GM10847 (cell line): ENCODE results near the gene DCXR.

Experiments
- POLR2A ChIP-seq: IDR thresholded peaks from 2 replicates; pipeline ENCODE4 v1.6.1; 2011; ENCODE audit not compliant: insufficient read length; ENCODE audit errors: extremely low read depth

The DCXR gene

GRCh38 chr17:82039695-82040299 is 2.3 kb upstream of the DCXR start:
- no peak for TF ChIP-seq POLR2A

- TF ChIP-seq POLR2A: no peak
Measured at GRCh38 chr17:82037889-82038195, 345 bp upstream of the DCXR start.

- TF ChIP-seq POLR2A: no peak
Measured at GRCh38 chr17:82036634-82037091, 834 bp downstream of the DCXR start.

- TF ChIP-seq POLR2A: no peak
Measured at GRCh38 chr17:82035956-82036633, 1.4 kb downstream of the DCXR start.

GRCh38 chr17:82035488-82035887 is 2.0 kb downstream of the DCXR start:
- TF ChIP-seq POLR2A: no peak

- TF ChIP-seq POLR2A: no peak
Measured at GRCh38 chr17:82034371-82035011, 3.0 kb downstream of the DCXR start.

GRCh38 chr17:82033359-82034085 is 4.0 kb downstream of the DCXR start:
- TF ChIP-seq POLR2A: no peak

GRCh38 chr17:82031885-82032627 is 5.4 kb downstream of the DCXR start:
- TF ChIP-seq POLR2A: no peak

GRCh38 chr17:82031303-82031884 is 6.1 kb downstream of the DCXR start, which contains the start of gene RAC3:
Gene RAC3, plus strand, starts transcription at chr17:82031678. Its CDS starts 84 bp downstream, at chr17:82031762.
- TF ChIP-seq POLR2A: no peak

GRCh38 chr17:82030470-82031302 is 6.8 kb downstream of the DCXR start:
- no peak for TF ChIP-seq POLR2A

- TF ChIP-seq POLR2A: no peak
Measured at GRCh38 chr17:82029990-82030469, 7.5 kb downstream of the DCXR start.

- TF ChIP-seq POLR2A: no peak
Measured at GRCh38 chr17:82029391-82029790, 8.1 kb downstream of the DCXR start.

- TF ChIP-seq POLR2A: no peak
Measured at GRCh38 chr17:82028966-82029365, 8.5 kb downstream of the DCXR start.

GRCh38 chr17:82028246-82028645 is 9.3 kb downstream of the DCXR start:
- no peak for TF ChIP-seq POLR2A
